ENCODE results near the gene TBCC.
"Not testable (repeated sequence)": the region's sequence is repeated elsewhere in the genome, so short reads cannot be mapped to it uniquely, and the experiment has no call there.

The TBCC gene

DNA sequence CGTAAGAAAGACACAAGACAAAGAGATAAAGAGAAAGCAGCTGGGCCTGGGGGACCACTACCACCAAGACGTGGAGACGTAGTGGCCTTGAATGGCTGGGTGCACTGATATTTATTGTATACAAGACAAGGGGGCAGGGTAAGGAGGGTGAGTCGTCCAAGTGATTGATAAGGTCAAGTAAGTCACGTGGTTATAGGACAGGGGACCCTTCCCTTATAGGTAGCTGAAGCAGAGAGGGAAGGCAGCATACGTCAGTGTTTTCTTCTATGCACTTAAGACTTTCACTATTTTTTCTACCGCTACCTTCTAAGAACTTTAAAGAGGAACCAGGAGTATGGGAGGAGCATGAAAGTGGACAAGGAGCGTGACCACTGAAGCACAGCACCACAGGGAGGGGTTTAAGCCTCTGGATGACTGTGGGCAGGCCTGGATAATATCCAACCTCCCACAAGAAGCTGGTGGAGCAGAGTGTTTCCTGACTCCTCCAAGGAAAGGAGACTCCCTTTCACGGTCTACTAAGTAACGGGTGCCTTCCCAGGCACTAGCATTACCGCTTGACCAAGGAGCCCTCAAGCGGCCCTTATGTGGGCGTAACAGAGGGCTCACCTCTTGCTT lies 11.9 kb downstream of the TBCC start:
- in situ Hi-C loops (cut with MboI; ENCODE audit: low sequenced_read_pairs), result not testable (repeated sequence)

- in situ Hi-C loops (cut with MboI; ENCODE audit: low sequenced_read_pairs), result no loop called here
These were observed 16.2 kb downstream of the TBCC start for GRCh38 chr6:42729731-42730130.

- in situ Hi-C loops (cut with MboI; ENCODE audit: low sequenced_read_pairs), result no loop called here
These were observed 18.3 kb downstream of the TBCC start for GRCh38 chr6:42727627-42728026.

DNA sequence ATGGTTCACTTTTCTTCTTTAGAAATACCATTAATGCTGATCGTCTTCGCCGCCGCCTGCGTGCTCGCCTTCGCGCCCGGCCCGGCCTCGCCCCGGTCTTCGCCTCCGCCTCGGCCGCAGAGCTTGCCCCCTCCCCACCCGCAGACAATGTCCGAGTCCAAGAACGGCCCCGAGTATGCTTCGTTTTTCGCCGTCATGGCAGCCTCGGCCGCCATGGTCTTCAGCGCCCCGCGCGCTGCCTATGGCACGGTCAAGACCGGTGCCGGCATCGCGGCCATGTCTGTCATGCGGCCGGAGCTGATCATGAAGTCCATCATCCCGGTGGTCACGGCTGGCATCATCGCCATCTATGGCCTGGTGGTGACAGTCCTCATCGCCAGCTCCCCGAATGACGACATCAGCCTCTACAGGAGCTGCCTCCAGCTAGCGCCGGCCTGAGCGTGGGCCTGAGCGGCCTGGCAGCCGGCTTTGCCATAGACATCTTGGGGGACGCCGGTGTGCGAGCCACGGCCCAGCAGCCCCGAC lies 18.8 kb downstream of the TBCC start:
- in situ Hi-C loops (cut with MboI; ENCODE audit: low sequenced_read_pairs), result no loop called here

DNA sequence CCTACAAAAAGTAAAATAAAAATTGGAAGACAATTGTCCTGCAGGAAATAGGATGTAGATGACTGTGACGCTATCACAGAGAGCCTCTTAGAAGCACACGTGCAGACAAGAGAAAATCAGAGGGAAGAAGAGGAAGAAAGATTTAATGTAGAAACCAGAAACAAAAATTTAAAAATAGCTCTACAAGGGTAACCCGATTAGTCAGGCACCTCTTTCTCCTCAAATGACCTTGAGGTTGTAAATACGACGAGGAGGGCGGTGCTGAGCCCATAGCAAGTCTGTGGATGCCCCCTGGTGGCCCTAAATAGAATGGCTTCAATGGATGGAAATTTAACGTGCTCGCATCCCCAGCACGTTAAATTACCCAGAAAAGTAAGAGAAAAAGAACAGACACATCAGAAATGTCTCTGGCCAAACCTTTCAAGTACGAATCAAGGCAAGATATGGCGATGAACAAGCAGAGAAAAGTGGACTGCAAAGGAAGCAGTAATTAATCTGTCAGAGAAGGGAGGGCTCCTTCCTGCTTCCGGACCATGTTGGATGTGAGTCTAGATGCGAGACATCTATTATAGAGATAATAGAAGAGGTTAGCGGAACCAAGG lies 19.3 kb downstream of the TBCC start:
- in situ Hi-C loops (cut with MboI; ENCODE audit: low sequenced_read_pairs), result no loop called here

GRCh38 chr6:42726026-42726425 lies 19.9 kb downstream of the TBCC start:
- in situ Hi-C loops (cut with MboI; ENCODE audit: low sequenced_read_pairs), result no loop called here

DNA sequence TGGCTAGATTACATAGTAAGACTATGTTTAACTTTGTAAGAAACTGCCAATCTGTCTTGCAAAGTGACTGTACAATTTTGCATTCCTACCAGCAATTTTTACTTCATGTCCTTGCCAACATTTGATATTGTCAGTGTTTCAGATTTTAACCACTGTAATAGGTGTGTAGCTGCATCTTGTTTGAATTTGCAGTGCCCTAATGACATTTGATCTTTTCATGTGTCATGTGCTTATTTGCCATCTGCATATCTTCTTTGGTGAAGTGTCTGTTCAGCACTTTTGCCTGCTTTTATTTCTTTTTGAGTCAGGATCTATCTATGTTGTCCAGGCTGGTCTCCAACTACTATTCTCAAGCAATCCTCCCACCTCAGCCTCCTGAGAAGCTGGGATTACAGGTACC lies 21.1 kb downstream of the TBCC start:
- in situ Hi-C loops (cut with MboI; ENCODE audit: low sequenced_read_pairs), result no loop called here

- in situ Hi-C loops (cut with MboI; ENCODE audit: low sequenced_read_pairs), result no loop called here
These were observed 23.4 kb downstream of the TBCC start, which contains the start of gene PRPH2 for GRCh38 chr6:42722497-42722896. TSS of gene PRPH2 (minus strand) at chr6:42722597. CDS start at chr6:42722334, 263 bp downstream.

DNA sequence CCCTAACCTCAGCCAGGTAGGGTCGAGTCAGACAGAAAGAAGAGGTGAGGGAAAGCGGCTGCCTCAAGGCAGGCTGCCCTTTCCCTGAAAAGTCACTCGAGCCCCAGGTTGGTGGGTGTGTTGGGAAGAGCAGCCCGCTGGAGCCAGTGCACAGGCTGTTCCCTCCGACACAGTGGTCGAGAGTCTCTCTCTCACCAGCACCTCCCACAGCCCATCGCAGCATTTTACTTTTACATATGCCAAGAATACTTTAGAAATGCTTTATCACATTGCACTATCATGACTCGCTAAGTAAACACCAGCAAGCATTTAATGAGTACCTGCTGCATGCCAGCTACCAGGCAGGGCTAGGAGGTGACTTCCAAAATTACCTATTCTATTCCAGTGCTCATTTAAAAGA lies 25.2 kb downstream of the TBCC start:
- in situ Hi-C loops (cut with MboI; ENCODE audit: low sequenced_read_pairs), result no loop called here

GRCh38 chr6:42715871-42716270 lies 30.0 kb downstream of the TBCC start:
- in situ Hi-C loops (cut with MboI; ENCODE audit: low sequenced_read_pairs), result loop anchor here (5.0 kb wide), 1 partner anchor 49 kb away; no protein-coding TSS in a partner anchor

DNA sequence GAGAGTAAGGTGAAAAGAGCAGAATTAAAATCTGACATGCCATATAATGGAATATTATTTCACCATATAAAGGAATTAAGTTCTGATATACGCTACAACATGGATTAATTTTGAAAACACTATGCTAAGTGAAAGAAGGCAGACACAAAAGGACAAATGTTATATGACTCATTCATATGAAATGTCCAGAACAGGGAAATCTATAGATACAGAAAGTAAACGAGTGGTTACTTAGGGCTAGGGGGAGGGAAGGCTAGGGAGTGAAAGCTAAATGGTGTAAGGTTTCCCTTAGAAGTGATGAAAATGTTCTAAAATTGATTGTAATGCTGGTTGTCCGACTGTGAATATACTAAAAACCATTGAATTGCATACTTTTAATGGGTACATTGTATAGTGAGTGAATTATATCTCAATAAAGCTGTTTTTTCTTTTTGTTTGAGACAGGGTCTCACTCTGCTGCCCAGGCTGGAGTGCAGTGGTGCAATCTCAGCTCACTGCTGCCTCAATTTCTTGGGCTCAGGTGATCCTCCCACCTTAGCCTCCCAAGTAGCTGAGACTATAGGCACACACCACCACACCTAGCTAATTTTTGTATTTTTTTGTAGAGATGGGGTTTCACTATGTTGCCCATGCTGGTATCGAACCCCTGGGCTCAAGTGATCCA lies 31.7 kb downstream of the TBCC start:
- in situ Hi-C loops (cut with MboI; ENCODE audit: low sequenced_read_pairs), result no loop called here

GRCh38 chr6:42711930-42712329 lies 34.0 kb downstream of the TBCC start:
- in situ Hi-C loops (cut with MboI; ENCODE audit: low sequenced_read_pairs), result no loop called here

GRCh38 chr6:42710316-42710715 lies 35.6 kb downstream of the TBCC start:
- in situ Hi-C loops (cut with MboI; ENCODE audit: low sequenced_read_pairs), result no loop called here

DNA sequence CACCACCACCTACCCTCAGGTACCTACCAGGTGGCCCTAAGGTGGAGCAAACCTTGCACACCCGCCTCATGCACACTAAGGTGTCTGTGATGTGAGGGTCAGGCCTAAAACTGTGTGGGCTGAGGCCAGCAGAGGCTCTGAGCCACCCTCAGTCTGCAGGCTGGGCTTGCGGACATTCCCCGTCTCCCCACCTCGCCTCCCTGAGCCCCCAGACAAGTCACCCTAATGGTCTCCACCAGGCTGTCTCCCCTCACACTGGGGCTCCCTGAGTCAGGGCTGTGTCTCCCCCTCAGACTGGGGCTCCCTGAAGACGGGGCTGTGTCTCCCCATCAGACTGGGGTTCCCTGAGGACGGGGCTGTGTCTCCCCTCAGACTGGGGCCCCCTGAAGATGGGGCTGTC lies 36.0 kb downstream of the TBCC start:
- in situ Hi-C loops (cut with MboI; ENCODE audit: low sequenced_read_pairs), result no loop called here

DNA sequence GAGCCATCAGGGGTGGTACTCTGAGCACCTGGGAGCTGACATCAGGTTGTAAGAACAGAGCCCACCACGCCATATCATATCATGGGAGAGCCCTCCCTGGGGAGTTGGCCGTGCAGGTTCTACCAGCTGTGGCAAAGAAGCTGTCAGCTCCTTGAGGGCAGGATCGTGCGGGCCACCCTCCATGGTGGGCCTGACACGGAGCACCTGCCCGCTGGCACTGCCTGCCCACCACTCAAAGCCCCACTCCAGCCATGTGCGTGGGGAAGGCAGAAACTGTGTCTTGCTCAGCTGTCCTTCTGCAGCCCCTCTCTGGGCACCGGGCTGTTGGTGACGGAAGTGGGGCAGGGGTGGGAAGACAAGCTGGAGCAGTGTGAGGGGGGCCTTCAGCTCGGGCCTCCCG lies 37.8 kb downstream of the TBCC start:
- in situ Hi-C loops (cut with MboI; ENCODE audit: low sequenced_read_pairs), result no loop called here

DNA sequence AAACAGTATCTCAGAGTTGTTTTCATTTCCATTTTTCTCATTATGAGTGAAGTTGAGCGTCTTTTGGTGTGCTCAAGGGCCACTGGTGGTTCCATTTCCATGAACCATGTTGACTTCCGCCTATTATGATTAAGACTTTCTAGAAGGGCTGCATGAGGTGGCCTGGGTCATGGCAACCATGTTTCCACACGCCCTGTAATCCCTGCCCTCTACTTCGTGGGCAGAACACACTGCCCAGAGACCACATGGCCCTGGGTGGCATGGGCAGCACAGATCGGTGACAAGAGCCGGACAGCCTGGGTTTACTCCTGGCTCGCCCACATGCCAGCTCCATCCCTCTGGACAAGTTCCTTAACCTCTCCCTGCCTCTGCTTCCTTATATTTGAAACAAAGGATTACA lies 38.3 kb downstream of the TBCC start:
- in situ Hi-C loops (cut with MboI; ENCODE audit: low sequenced_read_pairs), result no loop called here

- in situ Hi-C loops (cut with MboI; ENCODE audit: low sequenced_read_pairs), result no loop called here
These were observed 40.9 kb downstream of the TBCC start for GRCh38 chr6:42704937-42705374.

DNA sequence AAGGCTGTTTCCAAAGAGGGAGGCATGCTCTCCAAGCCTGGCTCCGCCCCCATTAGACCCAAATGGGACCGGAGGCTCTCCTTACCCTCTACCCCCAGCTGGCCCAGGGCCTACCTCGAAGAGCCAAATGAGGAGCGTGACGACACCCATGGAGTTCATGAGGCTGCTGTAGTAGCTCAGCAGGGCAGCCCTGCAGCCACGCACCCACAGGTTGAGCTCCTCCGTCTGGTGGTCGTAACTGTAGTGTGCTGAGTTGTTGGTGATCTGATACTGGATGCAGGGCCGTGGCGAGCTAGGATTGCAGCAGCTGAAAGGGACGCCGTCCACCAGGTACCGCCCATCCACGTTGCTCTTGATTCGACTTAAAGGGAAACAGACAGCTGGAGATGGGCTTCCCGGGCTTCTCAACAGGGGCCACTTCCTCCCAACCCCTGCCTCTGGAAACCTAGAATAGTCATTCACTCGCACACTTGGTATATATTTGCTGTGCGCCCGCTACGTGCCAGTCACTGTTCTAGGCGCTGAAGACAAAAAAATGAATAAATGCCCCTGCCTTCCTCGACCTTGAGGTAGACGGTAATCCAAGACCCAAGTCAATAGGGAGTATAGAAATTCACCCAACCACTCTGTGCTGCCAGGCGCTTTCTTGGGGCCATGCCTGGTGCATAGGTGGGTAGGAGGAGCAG lies 41.5 kb downstream of the TBCC start:
- in situ Hi-C loops (cut with MboI; ENCODE audit: low sequenced_read_pairs), result no loop called here

- in situ Hi-C loops (cut with MboI; ENCODE audit: low sequenced_read_pairs), result not testable (repeated sequence)
These were observed 43.1 kb downstream of the TBCC start for GRCh38 chr6:42702786-42703185.

GRCh38 chr6:42702200-42702599 lies 43.7 kb downstream of the TBCC start:
- in situ Hi-C loops (cut with MboI; ENCODE audit: low sequenced_read_pairs), result no loop called here

DNA sequence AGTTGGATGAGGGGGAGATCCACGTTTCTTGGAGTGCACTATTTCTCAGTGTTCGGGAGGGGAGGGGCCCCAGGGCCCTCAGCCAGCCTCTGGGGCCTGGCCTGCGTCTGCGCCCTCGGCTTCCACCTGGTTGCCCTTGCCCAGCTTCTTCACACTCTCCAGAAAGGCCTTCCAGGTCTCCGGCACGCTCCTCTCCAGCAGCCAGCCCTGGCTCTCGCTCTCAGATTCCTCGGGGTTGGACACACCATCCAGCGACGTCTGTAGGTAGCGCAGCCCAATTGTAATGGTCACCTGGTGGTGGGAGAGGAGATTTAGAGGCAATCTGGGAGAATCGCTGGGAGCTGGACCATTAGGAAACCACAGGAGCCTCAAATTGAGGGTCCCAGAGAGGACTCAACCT lies 47.7 kb downstream of the TBCC start:
- in situ Hi-C loops (cut with MboI; ENCODE audit: low sequenced_read_pairs), result no loop called here

All from HL-60/S4 (cell line).